GM20000 (cell line): Measurements from ENCODE around the gene ERCC8.

Experiments
- DNase-seq: peaks from one replicate; pipeline ENCODE4 v3.0.0; 2012; ENCODE audit warnings: low spot score
- TF ChIP-seq, protein P1 (sequence below): IDR thresholded peaks from 2 replicates; pipeline ENCODE4 v1.5.1; 2012; ENCODE audit warnings: mild to moderate bottlenecking, control low read depth; ENCODE audit errors: extremely low read depth, missing control alignments

The ERCC8 gene

DNA sequence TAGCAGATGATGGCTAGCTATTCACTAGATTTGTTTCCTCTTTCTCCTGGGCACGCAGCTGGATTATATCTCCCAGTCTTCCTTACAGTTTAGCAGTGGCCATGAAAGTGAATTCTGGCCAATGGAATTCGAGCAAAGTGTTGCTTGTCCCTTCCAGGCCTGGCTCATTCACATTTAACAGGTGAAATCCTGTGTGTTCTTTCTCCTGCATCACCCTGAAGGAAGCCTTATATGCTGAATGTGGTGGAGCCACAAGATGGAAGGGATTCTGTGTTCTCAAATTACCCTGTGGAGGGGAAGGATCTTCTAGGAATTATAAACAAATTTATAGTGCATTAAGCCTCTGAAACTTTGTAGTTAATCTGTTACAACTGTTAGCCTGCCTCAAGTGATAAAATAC, 92.6 kb downstream of the ERCC8 start:
- TF ChIP-seq, protein P1, sequence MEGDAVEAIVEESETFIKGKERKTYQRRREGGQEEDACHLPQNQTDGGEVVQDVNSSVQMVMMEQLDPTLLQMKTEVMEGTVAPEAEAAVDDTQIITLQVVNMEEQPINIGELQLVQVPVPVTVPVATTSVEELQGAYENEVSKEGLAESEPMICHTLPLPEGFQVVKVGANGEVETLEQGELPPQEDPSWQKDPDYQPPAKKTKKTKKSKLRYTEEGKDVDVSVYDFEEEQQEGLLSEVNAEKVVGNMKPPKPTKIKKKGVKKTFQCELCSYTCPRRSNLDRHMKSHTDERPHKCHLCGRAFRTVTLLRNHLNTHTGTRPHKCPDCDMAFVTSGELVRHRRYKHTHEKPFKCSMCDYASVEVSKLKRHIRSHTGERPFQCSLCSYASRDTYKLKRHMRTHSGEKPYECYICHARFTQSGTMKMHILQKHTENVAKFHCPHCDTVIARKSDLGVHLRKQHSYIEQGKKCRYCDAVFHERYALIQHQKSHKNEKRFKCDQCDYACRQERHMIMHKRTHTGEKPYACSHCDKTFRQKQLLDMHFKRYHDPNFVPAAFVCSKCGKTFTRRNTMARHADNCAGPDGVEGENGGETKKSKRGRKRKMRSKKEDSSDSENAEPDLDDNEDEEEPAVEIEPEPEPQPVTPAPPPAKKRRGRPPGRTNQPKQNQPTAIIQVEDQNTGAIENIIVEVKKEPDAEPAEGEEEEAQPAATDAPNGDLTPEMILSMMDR: no peak
- DNase-seq: no peak

- no peak for DNase-seq
- TF ChIP-seq, protein P1: no peak
These were observed 93.2 kb downstream of the ERCC8 start for GRCh38 chr5:60851626-60852025.

- DNase-seq: no peak
- TF ChIP-seq, protein P1: no peak
These were observed 98.6 kb downstream of the ERCC8 start for GRCh38 chr5:60846298-60846697.

- DNase-seq: peak; percentile 89
- TF ChIP-seq, protein P1: peak; percentile 62
These were observed 100.6 kb downstream of the ERCC8 start, which contains the start of gene ELOVL7 for GRCh38 chr5:60843936-60844905. Gene ELOVL7 (minus strand): TSS chr5:60844269. CDS start chr5:60787397, 56,872 bp downstream.

DNA sequence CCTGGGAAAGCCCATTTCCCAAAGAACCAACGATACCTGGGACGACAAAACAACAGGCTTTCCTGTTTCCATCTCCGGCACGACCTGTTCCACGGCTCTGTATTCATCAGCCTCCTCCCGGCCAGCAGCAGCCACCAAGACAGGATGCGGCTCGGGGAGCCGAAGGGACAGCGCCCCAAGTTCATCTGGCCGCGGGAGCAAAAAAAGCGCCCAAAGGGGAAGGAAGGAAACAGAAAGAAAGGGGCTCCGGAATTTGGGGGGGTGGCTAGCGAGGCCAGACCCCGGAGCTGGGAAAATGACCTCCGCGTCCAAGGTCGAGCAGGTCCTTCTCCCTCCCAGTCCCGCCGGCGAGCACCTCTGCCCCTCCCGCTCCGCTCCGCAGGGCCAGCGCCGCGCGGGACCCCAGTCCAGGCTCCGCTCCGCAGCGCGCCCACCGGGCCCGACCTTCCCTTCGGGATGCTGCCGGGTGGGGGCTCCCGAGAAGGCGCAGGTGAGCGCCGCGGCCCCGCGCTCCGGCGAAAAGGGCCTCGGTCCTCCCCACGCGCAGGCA, 101.4 kb downstream of the ERCC8 start:
- peak; percentile 56 for DNase-seq
- TF ChIP-seq, protein P1: no peak

DNA sequence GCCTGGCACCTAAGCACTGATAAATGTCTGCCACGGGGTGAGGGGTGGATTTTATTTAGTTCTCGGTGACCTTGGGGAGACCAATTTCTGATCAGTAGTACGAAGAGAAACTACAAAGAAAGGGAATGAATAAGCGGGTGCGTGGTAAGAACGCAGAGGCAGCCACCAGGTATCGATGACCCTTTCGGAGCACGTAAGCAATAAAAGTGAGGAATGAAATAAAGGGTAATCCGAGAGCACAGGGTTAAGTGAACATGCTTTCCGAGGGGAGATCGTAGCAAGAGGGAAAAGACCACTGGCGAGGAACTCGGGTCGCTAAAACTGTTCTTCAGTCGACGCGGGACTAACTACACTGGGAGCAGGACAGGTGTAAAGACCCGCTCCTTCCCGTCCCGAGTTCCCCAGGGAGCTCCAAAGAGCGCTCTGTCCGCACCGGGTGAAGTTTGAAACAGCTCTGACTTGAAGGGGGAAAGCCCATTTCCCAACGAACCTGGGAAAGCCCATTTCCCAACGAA, 101.9 kb downstream of the ERCC8 start:
- TF ChIP-seq, protein P1: no peak

GRCh38 chr5:60841361-60841760, 103.5 kb downstream of the ERCC8 start:
- no peak for DNase-seq
- TF ChIP-seq, protein P1: no peak

More for the DNA sequence above, 101.9 kb downstream of the ERCC8 start:
- DNase-seq: no peak
